Endometrial microvascular endothelial cells (primary cell): ENCODE results near the gene NFIC. TPM values are rescaled to one million over a fixed set of nuclear protein-coding genes. Genes with fewer than 3 reads are reported as not detected.

Source experiments
- in situ Hi-C: cut with HindIII; loops from 2 replicates; pipeline ENCODE4 v1.10.0; 2017; ENCODE audit warnings: low sequenced_read_pairs, low pct_unique_long_range_greater_than_20kb; ENCODE audit errors: inconsistent ontology term
- total RNA-seq: library from RNA; depleted of rRNA; stranded (reverse); fragments of >200 nt; gene quantifications from one replicate; pipeline ENCODE4 v1.2.3, GENCODE V29; 2015; ENCODE audit errors: inconsistent ontology term

Gene NFIC
- total RNA-seq, 1 donor from 2014 or later, result 47.2 TPM

GRCh38 chr19:3508771-3509535, 142.6 kb downstream of the NFIC start:
- in situ Hi-C loops, result no loop called here

GRCh38 chr19:3509566-3509989, 143.2 kb downstream of the NFIC start:
- in situ Hi-C loops, result no loop called here

GRCh38 chr19:3510727-3511126, 144.3 kb downstream of the NFIC start:
- in situ Hi-C loops, result no loop called here

- in situ Hi-C loops, result no loop called here
These were observed 145.3 kb downstream of the NFIC start for GRCh38 chr19:3511506-3512251.

- in situ Hi-C loops, result no loop called here
These were observed 146.3 kb downstream of the NFIC start for GRCh38 chr19:3512562-3513228.

- in situ Hi-C loops, result no loop called here
These were observed 147.1 kb downstream of the NFIC start for GRCh38 chr19:3513229-3514140.

GRCh38 chr19:3514930-3515329, 148.5 kb downstream of the NFIC start:
- in situ Hi-C loops, result no loop called here

- in situ Hi-C loops, result no loop called here
These were observed 149.6 kb downstream of the NFIC start for GRCh38 chr19:3515891-3516422.

- in situ Hi-C loops, result no loop called here
These were observed 150.4 kb downstream of the NFIC start for GRCh38 chr19:3516675-3517207.

- in situ Hi-C loops, result no loop called here
These were observed 151.3 kb downstream of the NFIC start for GRCh38 chr19:3517638-3518037.

GRCh38 chr19:3518255-3518654, 151.9 kb downstream of the NFIC start:
- in situ Hi-C loops, result no loop called here

GRCh38 chr19:3518659-3519058, 152.3 kb downstream of the NFIC start:
- in situ Hi-C loops, result no loop called here

Other genes with a start within 250 kb of the NFIC start
- not detected for gene GNA15, start 230.6 kb upstream of the NFIC start, total RNA-seq
- 0.46 TPM for gene S1PR4, start 187.8 kb upstream of the NFIC start, total RNA-seq
- gene NCLN, start 180.7 kb upstream of the NFIC start, total RNA-seq, result 125 TPM
- not detected for gene CELF5, start 141.9 kb upstream of the NFIC start, total RNA-seq
- gene SMIM24, start 113.9 kb downstream of the NFIC start, total RNA-seq, result not detected
- gene SMIM44, start 116.9 kb downstream of the NFIC start, total RNA-seq, result not detected
- 28.8 TPM for gene DOHH, start 134.1 kb downstream of the NFIC start, total RNA-seq
- gene FZR1, start 139.7 kb downstream of the NFIC start, total RNA-seq, result 44.3 TPM
- gene TEKTIP1, start 172.6 kb downstream of the NFIC start, total RNA-seq, result not detected
- gene MFSD12, start 191.0 kb downstream of the NFIC start, total RNA-seq, result 121 TPM
- gene HMG20B, start 206.4 kb downstream of the NFIC start, total RNA-seq, result 79.4 TPM
- 0.28 TPM for gene GIPC3, start 218.9 kb downstream of the NFIC start, total RNA-seq
- gene TBXA2R, start 240.3 kb downstream of the NFIC start, total RNA-seq, result 4.2 TPM